K562 (cell line): ENCODE measurements around the gene CFL1. TPM values are rescaled to one million over a fixed set of nuclear protein-coding genes. Genes with fewer than 3 reads are reported as not detected.

Experiments used
- CBX3 ChIP-seq, 2 experiments: IDR thresholded peaks; 1 replicate in 1 of 2; 2 replicates in 1 of 2; pipeline ENCODE4 v1.6.1; 2012; ENCODE audit warnings: inconsistent platforms in 2 of 2, low read length in 2 of 2, borderline replicate concordance in 1 of 2, control low read depth in 1 of 2
- FUS ChIP-seq: fragments of 200-400 bp; formaldehyde crosslinking; optimal IDR thresholded peaks from 2 replicates; pipeline ENCODE3; 2017; ENCODE audit warnings: low read depth, low read length
- HLTF ChIP-seq: fragments of 450-650 bp; IDR thresholded peaks from 2 replicates; pipeline ENCODE4 v1.6.1; 2016
- HNRNPUL1 ChIP-seq: fragments of 200-400 bp; formaldehyde crosslinking; IDR thresholded peaks from 2 replicates; pipeline ENCODE4 v1.6.1; 2017; ENCODE audit warnings: low read length
- KLF10 ChIP-seq: fragments of 250-450 bp; sonication (Bioruptor Pico); IDR thresholded peaks from 2 replicates; pipeline ENCODE4 v1.6.1; 2021; ENCODE audit warnings: matching md5 sums
- LARP7 ChIP-seq: fragments of 450-650 bp; IDR thresholded peaks from 2 replicates; pipeline ENCODE4 v1.6.1; 2016
- MTA1 ChIP-seq: fragments of 450-650 bp; IDR thresholded peaks from 2 replicates; pipeline ENCODE4 v1.6.1; 2017; ENCODE audit warnings: borderline replicate concordance
- NBN ChIP-seq: fragments of 450-650 bp; IDR thresholded peaks from 2 replicates; pipeline ENCODE4 v1.6.1; 2016; ENCODE audit warnings: low read depth, mild to moderate bottlenecking
- POLR2A ChIP-seq: fragments of 450-650 bp; conservative IDR thresholded peaks from 2 replicates; pipeline ENCODE4 v1.6.1; 2016
- POLR2B ChIP-seq: fragments of 450-650 bp; IDR thresholded peaks from 2 replicates; pipeline ENCODE4 v1.6.1; 2018; ENCODE audit warnings: low read depth; ENCODE audit not compliant: partially characterized antibody
- SP1 ChIP-seq: sonication (generic); formaldehyde crosslinking; IDR thresholded peaks from 2 replicates; pipeline ENCODE4 v1.8.1; 2022; ENCODE audit warnings: mild to moderate bottlenecking, missing genetic modification reagents
- ZC3H4 ChIP-seq: sonication (generic); formaldehyde crosslinking; IDR thresholded peaks from 2 replicates; pipeline ENCODE4 v1.9.0; 2021; ENCODE audit warnings: missing genetic modification reagents, borderline replicate concordance
- polyA plus RNA-seq, 8 experiments: library from polyadenylated mRNA; depleted of rRNA in 4 of 8; stranded (reverse) in 5 of 8; unstranded in 3 of 8; fragments of >200 nt; fragmentation: Nextera tagmentation in 2 of 8; fragmentation: Illumina TruSeq in 1 of 8; extraction: Ambion mirVana in 2 of 8; extraction: Trizol in 1 of 8; gene quantifications; 2 replicates each; pipeline versions ENCODE4 v1.2.1 to v1.2.3, GENCODE V29; 2011 to 2014; ENCODE audit warnings: inconsistent platforms in 1 of 8, missing spikeins in 1 of 8
- total RNA-seq, 7 experiments: library from RNA; depleted of rRNA in 6 of 7; stranded (reverse); fragments of >200 nt in 6 of 7; fragmentation: Illumina TruSeq in 2 of 7; extraction: Trizol in 2 of 7; gene quantifications; 2 replicates each; pipeline versions ENCODE4 v1.2.1 to v1.2.3, GENCODE V29; 2011 to 2021; ENCODE audit warnings: low replicate concordance in 1 of 7
- TF ChIP-seq, protein P1 (sequence below): sonication (generic); formaldehyde crosslinking; IDR thresholded peaks from 2 replicates; pipeline ENCODE4 v1.8.0; 2022; ENCODE audit warnings: mild to moderate bottlenecking, missing genetic modification reagents, borderline replicate concordance
- TF ChIP-seq, protein P2 (sequence below): IDR thresholded peaks from 2 replicates; pipeline ENCODE4 v1.6.1; 2011; ENCODE audit warnings: borderline replicate concordance, low read depth, mild to moderate bottlenecking, moderate library complexity, low read length; ENCODE audit not compliant: insufficient read depth, poor library complexity, severe bottlenecking
- TF ChIP-seq, protein P3 (sequence below): IDR thresholded peaks from 3 replicates; pipeline ENCODE4 v1.6.1; 2011; ENCODE audit warnings: borderline replicate concordance, mild to moderate bottlenecking, moderate library complexity; ENCODE audit not compliant: insufficient read length; ENCODE audit errors: extremely low read depth
- TF ChIP-seq, protein P4 (sequence below): fragments of 450-650 bp; IDR thresholded peaks from 2 replicates; pipeline ENCODE4 v1.6.1; 2017; ENCODE audit warnings: antibody characterized with exemption, mild to moderate bottlenecking

The CFL1 gene
- total and polyA plus RNA-seq, 9 of the 15 experiments (the other 6 are each of a cell fraction or from before 2014, with no cell fraction given): 105 to 1,101 (median 859) TPM

DNA sequence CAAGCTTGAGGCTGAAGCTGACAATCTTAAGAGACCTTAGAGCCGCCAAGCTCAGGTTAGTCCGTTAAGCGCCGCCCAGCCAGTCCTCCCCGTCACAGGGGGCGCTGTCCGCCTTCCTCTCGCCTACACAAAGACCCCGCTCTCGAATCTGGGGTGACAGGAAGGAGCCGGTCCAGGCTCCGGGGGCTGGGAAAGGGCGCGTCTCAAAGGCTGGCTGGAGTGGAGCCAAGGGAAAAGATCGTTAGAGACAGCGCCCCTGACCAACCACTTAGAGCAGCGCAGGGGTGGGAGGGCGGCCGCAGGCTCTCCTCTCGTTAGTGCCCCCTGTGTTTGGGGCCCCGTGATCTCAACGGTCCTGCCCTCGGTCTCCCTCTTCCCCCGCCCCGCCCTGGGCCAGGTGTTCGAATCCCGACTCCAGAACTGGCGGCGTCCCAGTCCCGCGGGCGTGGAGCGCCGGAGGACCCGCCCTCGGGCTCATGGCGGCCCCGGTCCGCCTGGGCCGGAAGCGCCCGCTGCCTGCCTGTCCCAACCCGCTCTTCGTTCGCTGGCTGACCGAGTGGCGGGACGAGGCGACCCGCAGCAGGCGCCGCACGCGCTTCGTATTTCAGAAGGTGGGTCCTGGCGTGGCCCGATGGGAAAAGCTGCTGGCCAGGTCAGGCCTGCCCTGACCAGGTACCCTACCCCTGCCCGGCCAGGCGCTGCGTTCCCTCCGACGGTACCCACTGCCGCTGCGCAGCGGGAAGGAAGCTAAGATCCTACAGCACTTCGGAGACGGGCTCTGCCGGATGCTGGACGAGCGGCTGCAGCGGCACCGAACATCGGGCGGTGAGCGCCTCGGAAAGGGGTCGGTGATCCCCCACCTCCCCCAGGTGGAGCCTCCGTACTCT, 2.5 kb upstream of the CFL1 start, which contains the start of gene MUS81 (continued):
- TF ChIP-seq CBX3 (IDR thresholded peaks at IDR 0.05; ENCODE audit: borderline replicate concordance in 1 of 2, low read length in 2 of 2) (peak in 1 of 2 experiments; percentile 68; a peak in 1 of 3 replicates), POLR2A (peak; percentile 53), SP1 (CRISPR knock-in tag) (peak; percentile 95), FUS (peak; percentile 24), LARP7 (no peak), KLF10 (CRISPR knock-in tag) (no peak), HLTF (no peak), POLR2B (peak; percentile 68), ZC3H4 (CRISPR knock-in tag) (peak; percentile 80), NBN (peak; percentile 85), HNRNPUL1 (no peak), MTA1 (no peak; the same call in 1 of the 2 replicates)
- TF ChIP-seq, protein P1, sequence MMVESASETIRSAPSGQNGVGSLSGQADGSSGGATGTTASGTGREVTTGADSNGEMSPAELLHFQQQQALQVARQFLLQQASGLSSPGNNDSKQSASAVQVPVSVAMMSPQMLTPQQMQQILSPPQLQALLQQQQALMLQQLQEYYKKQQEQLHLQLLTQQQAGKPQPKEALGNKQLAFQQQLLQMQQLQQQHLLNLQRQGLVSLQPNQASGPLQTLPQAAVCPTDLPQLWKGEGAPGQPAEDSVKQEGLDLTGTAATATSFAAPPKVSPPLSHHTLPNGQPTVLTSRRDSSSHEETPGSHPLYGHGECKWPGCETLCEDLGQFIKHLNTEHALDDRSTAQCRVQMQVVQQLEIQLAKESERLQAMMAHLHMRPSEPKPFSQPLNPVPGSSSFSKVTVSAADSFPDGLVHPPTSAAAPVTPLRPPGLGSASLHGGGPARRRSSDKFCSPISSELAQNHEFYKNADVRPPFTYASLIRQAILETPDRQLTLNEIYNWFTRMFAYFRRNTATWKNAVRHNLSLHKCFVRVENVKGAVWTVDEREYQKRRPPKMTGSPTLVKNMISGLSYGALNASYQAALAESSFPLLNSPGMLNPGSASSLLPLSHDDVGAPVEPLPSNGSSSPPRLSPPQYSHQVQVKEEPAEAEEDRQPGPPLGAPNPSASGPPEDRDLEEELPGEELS (CRISPR knock-in tag): 0 out of 2 replicates have a peak, but pooled peaks have one; percentile 64
- TF ChIP-seq, protein P2, sequence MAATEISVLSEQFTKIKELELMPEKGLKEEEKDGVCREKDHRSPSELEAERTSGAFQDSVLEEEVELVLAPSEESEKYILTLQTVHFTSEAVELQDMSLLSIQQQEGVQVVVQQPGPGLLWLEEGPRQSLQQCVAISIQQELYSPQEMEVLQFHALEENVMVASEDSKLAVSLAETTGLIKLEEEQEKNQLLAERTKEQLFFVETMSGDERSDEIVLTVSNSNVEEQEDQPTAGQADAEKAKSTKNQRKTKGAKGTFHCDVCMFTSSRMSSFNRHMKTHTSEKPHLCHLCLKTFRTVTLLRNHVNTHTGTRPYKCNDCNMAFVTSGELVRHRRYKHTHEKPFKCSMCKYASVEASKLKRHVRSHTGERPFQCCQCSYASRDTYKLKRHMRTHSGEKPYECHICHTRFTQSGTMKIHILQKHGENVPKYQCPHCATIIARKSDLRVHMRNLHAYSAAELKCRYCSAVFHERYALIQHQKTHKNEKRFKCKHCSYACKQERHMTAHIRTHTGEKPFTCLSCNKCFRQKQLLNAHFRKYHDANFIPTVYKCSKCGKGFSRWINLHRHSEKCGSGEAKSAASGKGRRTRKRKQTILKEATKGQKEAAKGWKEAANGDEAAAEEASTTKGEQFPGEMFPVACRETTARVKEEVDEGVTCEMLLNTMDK: peak; percentile 94
- TF ChIP-seq, protein P3, sequence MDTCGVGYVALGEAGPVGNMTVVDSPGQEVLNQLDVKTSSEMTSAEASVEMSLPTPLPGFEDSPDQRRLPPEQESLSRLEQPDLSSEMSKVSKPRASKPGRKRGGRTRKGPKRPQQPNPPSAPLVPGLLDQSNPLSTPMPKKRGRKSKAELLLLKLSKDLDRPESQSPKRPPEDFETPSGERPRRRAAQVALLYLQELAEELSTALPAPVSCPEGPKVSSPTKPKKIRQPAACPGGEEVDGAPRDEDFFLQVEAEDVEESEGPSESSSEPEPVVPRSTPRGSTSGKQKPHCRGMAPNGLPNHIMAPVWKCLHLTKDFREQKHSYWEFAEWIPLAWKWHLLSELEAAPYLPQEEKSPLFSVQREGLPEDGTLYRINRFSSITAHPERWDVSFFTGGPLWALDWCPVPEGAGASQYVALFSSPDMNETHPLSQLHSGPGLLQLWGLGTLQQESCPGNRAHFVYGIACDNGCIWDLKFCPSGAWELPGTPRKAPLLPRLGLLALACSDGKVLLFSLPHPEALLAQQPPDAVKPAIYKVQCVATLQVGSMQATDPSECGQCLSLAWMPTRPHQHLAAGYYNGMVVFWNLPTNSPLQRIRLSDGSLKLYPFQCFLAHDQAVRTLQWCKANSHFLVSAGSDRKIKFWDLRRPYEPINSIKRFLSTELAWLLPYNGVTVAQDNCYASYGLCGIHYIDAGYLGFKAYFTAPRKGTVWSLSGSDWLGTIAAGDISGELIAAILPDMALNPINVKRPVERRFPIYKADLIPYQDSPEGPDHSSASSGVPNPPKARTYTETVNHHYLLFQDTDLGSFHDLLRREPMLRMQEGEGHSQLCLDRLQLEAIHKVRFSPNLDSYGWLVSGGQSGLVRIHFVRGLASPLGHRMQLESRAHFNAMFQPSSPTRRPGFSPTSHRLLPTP: peak; percentile 78
- TF ChIP-seq, protein P4, sequence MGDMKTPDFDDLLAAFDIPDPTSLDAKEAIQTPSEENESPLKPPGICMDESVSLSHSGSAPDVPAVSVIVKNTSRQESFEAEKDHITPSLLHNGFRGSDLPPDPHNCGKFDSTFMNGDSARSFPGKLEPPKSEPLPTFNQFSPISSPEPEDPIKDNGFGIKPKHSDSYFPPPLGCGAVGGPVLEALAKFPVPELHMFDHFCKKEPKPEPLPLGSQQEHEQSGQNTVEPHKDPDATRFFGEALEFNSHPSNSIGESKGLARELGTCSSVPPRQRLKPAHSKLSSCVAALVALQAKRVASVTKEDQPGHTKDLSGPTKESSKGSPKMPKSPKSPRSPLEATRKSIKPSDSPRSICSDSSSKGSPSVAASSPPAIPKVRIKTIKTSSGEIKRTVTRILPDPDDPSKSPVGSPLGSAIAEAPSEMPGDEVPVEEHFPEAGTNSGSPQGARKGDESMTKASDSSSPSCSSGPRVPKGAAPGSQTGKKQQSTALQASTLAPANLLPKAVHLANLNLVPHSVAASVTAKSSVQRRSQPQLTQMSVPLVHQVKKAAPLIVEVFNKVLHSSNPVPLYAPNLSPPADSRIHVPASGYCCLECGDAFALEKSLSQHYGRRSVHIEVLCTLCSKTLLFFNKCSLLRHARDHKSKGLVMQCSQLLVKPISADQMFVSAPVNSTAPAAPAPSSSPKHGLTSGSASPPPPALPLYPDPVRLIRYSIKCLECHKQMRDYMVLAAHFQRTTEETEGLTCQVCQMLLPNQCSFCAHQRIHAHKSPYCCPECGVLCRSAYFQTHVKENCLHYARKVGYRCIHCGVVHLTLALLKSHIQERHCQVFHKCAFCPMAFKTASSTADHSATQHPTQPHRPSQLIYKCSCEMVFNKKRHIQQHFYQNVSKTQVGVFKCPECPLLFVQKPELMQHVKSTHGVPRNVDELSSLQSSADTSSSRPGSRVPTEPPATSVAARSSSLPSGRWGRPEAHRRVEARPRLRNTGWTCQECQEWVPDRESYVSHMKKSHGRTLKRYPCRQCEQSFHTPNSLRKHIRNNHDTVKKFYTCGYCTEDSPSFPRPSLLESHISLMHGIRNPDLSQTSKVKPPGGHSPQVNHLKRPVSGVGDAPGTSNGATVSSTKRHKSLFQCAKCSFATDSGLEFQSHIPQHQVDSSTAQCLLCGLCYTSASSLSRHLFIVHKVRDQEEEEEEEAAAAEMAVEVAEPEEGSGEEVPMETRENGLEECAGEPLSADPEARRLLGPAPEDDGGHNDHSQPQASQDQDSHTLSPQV: 0 out of 2 replicates have a peak, but pooled peaks have one; percentile 21
